HG03469 (cell line): ENCODE results near the gene COL5A1.
"Not testable (repeated sequence)": the region's sequence is repeated elsewhere in the genome, so short reads cannot be mapped to it uniquely, and the experiment has no call there.

ENCODE experiments used
- ATAC-seq: cut with Tn5 transposase; IDR thresholded peaks from one replicate; pipeline ENCODE4 v1.9.1; 2021; ENCODE audit warnings: mild to moderate bottlenecking, moderate library complexity, moderate number of reproducible peaks; ENCODE audit not compliant: unreplicated experiment

Gene COL5A1

GRCh38 chr9:134637696-134638501, 3.7 kb upstream of the COL5A1 start:
- ATAC-seq = no peak

GRCh38 chr9:134638502-134639090, 3.0 kb upstream of the COL5A1 start:
- no peak for ATAC-seq

GRCh38 chr9:134639994-134640393, 1.6 kb upstream of the COL5A1 start:
- ATAC-seq = no peak

GRCh38 chr9:134640506-134641172, 964 bp upstream of the COL5A1 start:
- no peak for ATAC-seq

GRCh38 chr9:134641990-134642384, 384 bp downstream of the COL5A1 start:
- ATAC-seq = no peak

- ATAC-seq = no peak
These were observed 980 bp downstream of the COL5A1 start for GRCh38 chr9:134642385-134643181.

GRCh38 chr9:134643222-134643671, 1.6 kb downstream of the COL5A1 start:
- ATAC-seq = no peak

- ATAC-seq = not testable (repeated sequence)
These were observed 2.8 kb downstream of the COL5A1 start for GRCh38 chr9:134644401-134644724.

GRCh38 chr9:134644725-134645606, 3.4 kb downstream of the COL5A1 start:
- ATAC-seq = no peak

GRCh38 chr9:134645607-134646365, 4.2 kb downstream of the COL5A1 start:
- ATAC-seq = no peak

- no peak for ATAC-seq
These were observed 5.9 kb downstream of the COL5A1 start for GRCh38 chr9:134647359-134648080.

GRCh38 chr9:134648701-134649530, 7.3 kb downstream of the COL5A1 start:
- no peak for ATAC-seq

- ATAC-seq = no peak
These were observed 9.0 kb downstream of the COL5A1 start for GRCh38 chr9:134650431-134651190.

- ATAC-seq = no peak
These were observed 9.8 kb downstream of the COL5A1 start for GRCh38 chr9:134651226-134651905.

- ATAC-seq = no peak
These were observed 11.0 kb downstream of the COL5A1 start for GRCh38 chr9:134652291-134653225.
